Islet precursor cell (in vitro differentiated cells): ENCODE measurements around the gene SPECC1L.
A peak's percentile ranks its signal among the peaks of the same experiment; 100 is the strongest.

ENCODE experiments used
- DNase-seq: peaks from one replicate; pipeline ENCODE4 v3.0.0-alpha.2; 2018

Gene SPECC1L

GRCh38 chr22:24402460-24403192 is 132.0 kb downstream of the SPECC1L start:
- peak; percentile 72 for DNase-seq

- DNase-seq, result no peak
These were observed 132.7 kb downstream of the SPECC1L start for GRCh38 chr22:24403346-24403745.

DNA sequence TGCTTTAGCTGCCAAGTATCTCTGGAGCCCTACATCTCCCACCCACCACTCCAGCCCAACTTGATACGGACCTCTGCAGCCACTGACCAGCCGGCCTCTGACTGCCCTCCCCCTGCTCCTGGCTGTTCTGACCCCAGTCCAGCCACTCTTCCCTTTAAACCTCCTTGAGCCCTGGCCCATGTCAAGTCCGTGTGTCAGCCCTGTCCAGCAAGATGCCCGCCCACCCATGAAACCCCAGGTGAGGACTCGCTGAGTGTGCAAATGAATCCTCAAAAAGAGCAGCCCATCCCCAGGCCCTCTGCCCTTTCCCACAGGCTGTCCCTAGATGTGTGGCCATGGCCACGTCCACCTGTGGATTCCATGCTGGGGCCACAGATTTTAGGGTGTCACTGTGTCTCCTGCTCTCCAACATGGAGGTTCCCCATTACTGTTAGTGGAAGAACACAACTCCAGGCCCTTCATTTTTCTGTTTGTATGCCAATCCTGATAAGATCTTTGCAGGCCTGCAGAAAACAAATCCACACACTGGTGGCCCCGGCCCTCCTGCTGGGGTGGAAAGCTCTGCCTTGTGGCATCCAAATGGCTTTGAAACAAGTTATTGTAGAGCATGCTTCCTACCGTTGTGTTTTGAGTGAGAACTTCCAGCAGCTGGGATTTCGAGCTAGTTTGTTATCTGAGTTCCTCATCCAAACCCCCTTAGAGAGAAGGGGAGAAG is 134.1 kb downstream of the SPECC1L start:
- DNase-seq, result peak; percentile 40

- DNase-seq, result peak; percentile 19
These were observed 135.1 kb downstream of the SPECC1L start for GRCh38 chr22:24405631-24406321.

GRCh38 chr22:24406322-24407277 is 136.0 kb downstream of the SPECC1L start:
- DNase-seq, result peak; percentile 48

DNA sequence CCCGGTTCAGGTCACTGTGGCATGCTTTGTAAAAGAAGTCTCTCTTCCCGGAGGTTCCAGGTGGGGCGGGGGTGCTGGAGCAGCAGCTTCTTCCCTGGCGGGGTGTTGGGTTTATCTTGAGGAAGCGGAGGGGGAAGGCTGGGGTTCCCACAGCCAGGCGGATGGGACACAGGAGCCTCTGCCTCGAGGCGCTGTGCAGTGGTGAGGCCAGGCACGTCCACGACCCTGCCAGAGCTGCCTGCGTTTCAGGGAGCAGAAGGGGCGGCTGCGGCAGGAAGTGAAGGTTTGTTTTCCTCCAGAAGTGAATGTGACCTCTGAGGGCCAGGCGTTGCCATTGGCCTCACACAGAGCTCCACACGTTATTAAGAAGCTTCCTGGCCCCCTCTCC is 136.6 kb downstream of the SPECC1L start:
- DNase-seq, result peak; percentile 51

- no peak for DNase-seq
These were observed 137.3 kb downstream of the SPECC1L start for GRCh38 chr22:24407884-24408283.

GRCh38 chr22:24408630-24409029 is 138.0 kb downstream of the SPECC1L start:
- DNase-seq, result no peak

- peak; percentile 40 for DNase-seq
These were observed 139.1 kb downstream of the SPECC1L start for GRCh38 chr22:24409707-24410106.

- DNase-seq, result no peak
These were observed 139.7 kb downstream of the SPECC1L start for GRCh38 chr22:24410110-24410856.

DNA sequence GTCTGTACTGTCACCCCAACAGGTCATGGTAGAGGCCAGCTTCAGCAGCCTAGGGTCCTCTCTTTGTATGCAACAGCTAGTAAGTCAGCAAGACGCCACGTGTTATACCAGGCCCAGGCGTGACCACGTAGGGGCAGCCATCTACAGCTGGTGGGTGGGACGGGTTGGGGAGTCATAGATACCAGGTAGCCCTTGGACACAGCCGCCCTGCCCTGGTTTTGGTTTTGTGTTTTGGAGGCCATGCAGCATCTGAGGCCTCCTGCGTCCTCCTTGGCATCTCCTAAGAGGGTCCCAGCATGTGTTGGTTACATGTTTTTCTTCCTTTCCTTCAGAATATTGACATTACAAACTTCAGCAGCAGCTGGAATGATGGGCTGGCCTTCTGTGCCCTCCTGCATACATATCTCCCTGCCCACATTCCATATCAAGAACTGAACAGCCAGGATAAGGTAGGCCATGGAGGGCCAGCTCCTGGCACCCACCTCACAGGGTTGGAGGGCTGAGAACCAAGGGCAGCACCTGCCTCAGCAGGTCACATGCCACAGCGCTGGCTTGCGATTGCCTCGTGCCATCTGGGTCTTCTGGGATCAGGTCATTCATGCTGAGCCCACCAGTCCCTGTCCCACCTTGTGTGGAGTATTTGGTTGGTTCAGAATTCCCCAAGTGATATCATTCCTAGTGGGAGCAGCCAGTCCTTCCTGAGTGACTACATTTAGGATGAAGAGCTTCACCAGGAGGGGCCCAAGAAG is 140.8 kb downstream of the SPECC1L start:
- DNase-seq, result peak; percentile 40

DNA sequence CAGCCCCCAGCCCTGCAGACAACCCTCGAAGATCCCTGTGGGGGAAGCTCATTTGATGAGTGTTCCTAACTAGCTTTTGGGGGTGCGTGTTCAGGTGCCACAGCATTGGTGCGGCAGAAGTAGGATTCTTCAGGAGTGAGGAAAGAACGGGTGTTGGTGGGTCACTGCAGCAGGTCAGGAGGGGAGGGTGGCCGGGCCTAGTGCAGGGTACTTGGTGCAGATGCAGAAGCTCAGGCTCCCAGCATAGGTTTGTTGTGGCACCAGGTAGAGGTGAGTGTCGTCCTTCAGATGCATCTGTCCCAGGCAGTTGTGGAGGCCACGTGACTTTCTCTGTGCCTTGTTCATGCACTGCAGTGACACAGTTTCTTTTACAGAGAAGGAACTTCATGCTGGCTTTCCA is 141.6 kb downstream of the SPECC1L start:
- no peak for DNase-seq

DNA sequence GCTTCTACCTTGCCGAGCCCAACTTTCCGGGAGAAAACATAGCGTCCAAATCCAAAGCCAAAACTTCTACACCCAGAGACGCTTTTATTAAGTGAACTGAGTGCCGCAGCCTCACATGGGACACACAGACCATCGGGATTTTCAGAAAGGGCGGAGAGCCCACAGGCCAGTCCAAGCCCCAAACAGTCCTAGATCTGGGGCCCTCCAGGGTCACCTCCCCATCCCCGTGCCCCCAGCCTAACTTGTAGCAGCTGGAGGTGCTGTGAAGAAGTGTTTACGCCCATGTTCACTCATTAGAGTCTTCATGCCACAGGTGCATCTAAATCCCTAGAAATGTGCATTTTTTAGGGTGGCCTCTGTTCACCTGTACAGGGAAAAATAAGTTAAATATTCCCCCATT is 142.6 kb downstream of the SPECC1L start:
- DNase-seq, result no peak

GRCh38 chr22:24413736-24414385 is 143.2 kb downstream of the SPECC1L start:
- no peak for DNase-seq

DNA sequence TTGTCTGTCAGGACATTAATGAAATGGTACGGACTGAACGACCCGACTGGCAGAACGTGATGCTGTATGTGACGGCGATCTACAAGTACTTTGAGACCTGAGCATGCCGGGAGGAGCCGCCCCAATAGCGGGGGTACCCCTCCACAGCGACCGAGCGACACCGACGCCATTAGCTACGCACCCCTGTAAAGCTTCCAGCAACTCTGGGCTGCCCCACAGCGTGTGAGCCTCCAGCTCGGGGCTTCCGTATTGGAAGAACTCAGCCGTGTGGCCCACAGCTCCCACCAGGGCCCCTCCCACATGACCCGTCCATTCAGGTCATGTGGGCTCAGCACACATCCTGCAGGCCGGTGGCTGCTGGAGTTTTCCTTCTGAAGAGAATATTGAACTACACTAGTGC is 143.9 kb downstream of the SPECC1L start:
- no peak for DNase-seq

- DNase-seq, result no peak
These were observed 144.6 kb downstream of the SPECC1L start for GRCh38 chr22:24414984-24415945.

- no peak for DNase-seq
These were observed 145.5 kb downstream of the SPECC1L start for GRCh38 chr22:24416095-24416494.

GRCh38 chr22:24416611-24417010 is 146.0 kb downstream of the SPECC1L start:
- no peak for DNase-seq

DNA sequence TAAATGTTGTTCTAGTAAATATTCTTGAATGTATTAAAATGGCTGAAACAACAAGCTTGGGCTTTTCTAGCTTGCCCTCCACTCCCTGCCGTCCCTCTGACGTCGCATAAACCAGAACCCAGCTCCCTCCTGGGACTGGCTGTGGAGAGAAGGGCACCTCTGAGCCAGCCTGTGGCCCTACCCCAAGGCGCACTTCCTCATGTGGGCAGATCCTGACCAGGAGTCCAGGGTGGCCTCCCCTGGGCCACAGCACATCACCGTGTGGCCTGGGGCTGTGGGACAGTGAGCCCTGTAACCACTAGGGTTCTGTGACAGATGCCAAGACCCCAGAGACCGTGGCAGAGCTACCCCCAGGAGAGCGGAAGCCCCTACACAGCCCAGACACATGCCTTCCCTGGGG is 146.6 kb downstream of the SPECC1L start:
- DNase-seq, result no peak
